Effector CD4-positive, alpha-beta T cell (primary cell): Measurements from ENCODE around the gene SALL2.

Experiments used
- DNase-seq: peaks from one replicate; pipeline ENCODE4 v3.0.0-alpha.2; 2020

Gene SALL2

GRCh38 chr14:21527318-21527679, 1.2 kb upstream of the SALL2 start:
- DNase-seq = no peak

DNA sequence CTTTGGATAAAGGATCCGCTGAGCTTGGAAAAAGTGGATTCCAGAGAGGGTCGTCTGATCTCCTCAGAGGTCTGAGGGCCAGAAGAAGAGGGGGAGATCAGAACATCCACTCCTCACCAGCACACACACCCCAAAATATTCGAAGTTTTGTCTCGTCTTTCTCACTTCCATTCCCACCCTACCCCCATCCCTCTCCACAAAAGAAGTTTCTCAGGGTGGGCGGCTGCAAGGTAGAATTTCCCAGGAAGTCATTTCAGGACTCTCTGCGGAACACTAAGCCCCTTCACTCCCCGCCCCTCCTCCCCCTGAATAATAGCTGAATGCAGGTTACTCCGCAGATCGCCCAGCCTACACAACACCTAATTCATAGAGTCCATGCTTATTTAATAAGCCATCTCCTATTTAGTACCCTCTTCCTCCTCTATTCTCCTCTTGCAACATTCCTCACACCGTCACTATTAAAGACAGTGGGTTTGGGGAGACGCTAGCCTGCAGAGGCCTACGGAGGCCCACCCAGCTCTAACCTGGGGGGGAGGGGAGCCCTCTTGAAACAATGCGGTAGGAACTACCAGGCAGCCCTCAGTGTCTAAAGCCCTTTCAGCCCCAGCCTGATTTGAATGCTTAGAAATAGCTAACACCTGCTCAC, 649 bp upstream of the SALL2 start:
- no peak for DNase-seq

DNA sequence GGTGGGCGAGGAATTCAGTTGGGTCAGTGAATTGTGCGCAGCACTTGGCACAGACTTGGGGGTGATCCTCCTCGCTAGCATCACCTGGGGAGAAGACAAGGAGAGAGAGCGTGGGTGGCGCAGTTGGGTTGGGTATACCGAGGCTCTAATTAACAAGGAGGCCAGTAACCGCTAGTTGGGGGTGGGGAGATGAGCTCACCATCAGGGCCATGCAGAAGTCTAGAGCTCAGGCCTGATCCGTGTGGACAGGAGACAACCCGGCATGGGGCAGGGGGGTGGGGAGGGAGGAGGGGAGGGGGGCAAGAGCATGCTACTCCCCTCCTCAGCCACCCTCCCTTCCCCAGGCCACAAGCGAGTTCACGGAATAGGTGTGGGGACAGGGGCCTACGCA, 580 bp downstream of the SALL2 start:
- DNase-seq = no peak

DNA sequence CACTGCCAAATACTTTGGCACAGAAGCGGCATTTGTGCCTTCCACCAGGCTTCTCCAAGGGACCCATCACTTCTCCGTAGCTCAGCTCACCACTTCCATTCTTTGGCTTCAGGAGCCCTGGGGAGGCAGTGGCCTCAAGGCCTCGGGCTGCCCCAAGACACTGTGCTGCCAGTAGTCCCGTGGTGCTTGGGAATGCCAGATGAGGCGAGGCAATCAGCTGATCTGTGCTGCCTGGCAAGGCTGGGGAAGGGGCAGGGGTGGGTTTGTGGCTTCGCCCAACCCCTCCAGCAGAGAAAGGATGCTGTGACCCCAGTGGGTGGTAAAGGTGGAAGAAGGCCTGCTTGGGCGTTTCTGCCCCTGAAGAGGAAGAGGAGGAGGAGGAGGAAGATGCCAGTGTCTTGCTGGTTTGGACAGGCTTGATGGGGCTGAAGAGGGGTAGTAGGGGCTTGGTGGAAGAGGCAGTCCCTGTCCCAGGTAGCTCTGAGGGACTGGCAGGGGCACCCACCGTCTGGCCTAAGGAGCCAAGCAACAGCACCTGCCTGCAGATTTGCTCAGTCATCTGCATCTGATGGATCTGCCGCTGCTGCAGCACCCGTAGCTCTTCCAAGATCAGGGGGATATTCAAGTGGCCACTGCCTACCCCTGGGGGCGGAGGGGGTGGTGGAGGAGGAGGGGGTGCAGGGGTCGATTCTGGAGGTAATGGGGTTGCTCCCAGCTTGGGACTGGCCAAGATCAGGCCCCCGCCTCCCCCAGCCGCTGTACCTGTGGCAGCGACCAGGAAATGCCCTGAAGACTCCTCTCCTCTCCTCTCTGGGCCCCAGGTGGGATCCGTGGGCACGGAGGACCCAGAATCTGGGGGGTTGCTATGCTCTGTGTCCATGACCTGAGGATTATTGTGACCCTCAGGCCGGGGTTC, 1.3 kb downstream of the SALL2 start:
- DNase-seq = no peak

DNA sequence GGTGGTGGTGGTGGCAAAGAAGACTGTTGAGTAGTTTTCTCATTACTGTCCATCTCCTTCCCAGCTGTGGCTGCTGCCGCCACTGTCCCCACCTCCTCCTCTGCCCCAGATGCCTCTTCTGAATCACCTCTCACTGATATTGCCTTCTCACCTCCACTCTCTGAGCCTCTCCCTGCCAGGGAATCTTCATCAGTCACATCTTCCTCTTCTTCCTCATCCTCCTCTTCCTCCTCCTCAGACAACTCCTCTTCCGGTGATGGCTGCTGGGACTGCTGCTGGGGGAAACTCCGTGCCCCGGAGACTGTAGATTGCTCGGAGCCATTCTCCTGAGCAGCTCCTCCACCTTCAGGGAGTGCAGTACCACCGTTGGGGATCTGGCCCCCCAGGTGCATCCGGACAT, 2.9 kb downstream of the SALL2 start:
- no peak for DNase-seq

- DNase-seq = no peak
Observed at GRCh38 chr14:21521501-21521900, 4.6 kb downstream of the SALL2 start.

- no peak for DNase-seq
Observed at GRCh38 chr14:21520767-21521166, 5.4 kb downstream of the SALL2 start.

- DNase-seq = no peak
Observed at GRCh38 chr14:21518725-21519124, 7.4 kb downstream of the SALL2 start.

- no peak for DNase-seq
Observed at GRCh38 chr14:21514341-21514740, 11.8 kb downstream of the SALL2 start.

DNA sequence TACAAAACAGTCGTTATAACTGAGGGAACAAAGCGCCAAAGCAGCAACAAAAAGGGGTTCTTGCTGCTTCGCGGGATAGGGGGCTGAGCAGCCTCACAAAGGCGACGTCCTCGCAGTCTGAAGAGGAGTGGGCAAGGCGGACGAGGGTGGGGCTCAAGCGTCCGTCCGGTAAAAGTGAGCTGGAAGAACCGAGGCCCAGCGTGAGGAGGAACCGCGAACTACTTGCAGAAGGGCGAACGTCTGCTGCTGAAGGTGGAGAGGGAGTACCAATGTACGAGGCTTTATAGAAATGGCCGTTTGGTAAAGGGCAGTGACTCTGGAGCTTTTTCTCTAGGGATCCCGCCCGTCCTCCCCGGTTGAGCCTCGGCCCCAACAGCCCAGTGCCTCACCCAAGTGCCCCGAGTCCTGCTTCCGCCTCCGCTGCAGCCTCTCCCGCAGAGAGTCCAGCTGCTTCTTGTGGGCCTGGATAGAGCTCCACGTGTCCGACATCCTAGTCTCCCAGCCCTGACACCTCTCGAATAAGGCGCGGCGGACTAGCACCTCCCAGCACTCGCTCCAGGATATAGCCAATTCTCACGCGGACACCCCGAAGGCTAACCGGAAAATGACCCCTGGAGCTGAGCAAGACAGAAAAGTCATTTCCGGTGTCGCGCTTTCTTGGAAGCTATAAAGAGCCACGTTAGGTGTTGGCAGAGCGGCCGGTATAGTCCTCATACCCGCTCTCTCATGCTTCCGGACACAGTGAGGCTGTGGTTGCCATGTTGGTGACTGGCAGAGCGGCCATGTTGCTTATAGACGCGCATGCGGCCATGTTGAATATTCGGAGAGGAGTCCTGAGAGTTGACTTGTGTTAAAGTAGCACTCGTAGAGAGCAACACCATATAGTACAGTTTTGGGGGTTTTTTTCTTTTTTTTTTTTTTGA, 15.2 kb downstream of the SALL2 start, which contains the start of gene METTL3:
METTL3 (minus strand) TSS at position 606 of the 923 bp plus-strand sequence; CDS start at position 489, 117 bp downstream.
- peak; percentile 95 for DNase-seq

DNA sequence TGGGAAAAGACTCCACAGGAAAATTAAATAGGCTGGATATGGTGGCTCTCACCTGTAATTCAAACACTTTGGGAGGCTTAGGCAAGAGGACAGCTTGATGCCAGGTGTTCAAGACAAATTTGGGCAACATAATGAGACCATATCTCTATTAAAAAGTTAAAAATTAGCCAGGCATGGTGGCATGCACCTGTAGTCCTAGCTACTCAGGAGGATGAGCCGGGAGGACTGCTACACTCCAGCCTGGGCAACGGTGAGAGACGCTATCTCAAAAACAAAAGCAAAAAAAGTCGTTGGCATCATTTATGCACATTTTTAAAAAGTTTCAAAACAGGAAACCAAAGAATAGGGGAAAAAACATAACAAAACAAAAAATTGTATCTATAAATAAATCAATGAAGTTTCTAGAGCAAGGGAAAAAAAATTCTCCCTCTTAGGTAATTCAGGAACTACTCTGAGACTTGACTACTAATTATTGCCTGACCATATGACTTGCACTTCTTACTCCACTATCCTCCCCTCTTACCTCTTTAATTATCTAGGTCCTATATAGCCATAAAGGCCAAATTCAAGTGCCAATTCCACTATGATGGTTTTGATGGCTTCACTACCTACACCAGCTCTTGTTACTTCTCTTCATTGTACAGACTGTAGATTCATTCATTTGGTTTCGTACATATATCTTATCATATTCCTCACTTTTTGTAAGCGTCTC, 16.6 kb downstream of the SALL2 start:
- no peak for DNase-seq

- no peak for DNase-seq
Observed at GRCh38 chr14:21506557-21506956, 19.6 kb downstream of the SALL2 start.

DNA sequence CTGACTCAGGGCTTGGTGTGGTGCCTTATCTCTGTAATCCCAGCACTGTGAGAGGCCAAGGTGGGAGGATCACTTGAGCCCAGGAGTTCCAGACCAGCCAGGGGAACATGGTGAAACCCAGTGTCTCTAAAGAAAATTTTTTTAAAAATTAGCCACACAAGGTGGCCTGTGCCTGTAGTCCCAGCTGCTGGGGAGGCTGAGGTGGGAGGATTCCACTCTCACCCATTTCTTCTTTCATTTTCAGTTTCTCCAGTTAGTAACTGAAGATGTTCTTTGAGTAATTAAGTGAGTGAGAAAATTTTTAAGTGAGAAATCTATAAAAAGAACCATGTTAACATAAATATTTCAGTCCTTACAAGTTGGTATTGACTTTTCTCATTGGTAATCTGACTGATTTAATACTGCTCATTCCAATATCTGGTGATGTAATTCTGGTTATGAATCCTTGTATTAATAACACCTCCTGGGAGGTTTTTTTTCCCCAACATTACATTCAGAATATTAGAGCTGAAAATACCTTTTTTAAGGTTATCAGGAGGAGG, 21.1 kb downstream of the SALL2 start:
- no peak for DNase-seq

DNA sequence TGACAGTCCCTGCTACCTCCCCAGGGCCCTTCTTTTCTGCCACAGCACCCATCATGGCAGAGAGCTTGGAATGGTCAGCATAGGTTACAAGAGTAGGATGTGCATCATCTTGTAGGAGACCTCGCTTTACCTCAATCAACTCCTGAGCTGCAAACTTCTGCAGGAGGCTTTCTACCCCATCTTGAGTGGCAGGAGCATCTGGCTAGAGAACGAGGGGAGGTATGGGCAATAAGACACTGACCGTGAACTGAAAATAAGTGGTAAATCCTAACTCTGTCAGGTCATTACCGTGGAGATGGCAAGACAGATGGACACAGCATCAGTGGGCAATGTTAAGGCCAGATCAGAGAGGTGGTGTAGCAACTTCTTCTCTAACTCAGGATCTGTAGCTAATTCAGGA, 22.8 kb downstream of the SALL2 start:
- DNase-seq = no peak

DNA sequence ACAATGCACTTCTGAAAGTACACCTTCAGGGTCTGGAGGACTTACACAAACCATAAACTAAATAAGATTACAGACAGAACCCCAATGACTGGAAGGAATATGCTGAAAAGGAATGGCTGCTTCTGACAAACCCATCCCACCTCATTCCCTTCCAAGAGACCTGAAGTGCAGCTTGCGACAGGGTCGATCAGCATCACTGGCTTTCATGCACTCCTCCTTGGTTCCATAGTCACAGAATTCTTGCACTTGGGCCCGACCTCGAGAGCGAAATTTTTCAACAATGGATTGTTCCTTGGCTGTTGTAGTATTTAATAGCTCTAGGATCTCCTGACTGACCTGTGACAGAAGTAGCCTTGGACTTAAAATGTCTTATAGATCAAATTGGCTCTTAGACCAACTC, 24.6 kb downstream of the SALL2 start:
- no peak for DNase-seq

DNA sequence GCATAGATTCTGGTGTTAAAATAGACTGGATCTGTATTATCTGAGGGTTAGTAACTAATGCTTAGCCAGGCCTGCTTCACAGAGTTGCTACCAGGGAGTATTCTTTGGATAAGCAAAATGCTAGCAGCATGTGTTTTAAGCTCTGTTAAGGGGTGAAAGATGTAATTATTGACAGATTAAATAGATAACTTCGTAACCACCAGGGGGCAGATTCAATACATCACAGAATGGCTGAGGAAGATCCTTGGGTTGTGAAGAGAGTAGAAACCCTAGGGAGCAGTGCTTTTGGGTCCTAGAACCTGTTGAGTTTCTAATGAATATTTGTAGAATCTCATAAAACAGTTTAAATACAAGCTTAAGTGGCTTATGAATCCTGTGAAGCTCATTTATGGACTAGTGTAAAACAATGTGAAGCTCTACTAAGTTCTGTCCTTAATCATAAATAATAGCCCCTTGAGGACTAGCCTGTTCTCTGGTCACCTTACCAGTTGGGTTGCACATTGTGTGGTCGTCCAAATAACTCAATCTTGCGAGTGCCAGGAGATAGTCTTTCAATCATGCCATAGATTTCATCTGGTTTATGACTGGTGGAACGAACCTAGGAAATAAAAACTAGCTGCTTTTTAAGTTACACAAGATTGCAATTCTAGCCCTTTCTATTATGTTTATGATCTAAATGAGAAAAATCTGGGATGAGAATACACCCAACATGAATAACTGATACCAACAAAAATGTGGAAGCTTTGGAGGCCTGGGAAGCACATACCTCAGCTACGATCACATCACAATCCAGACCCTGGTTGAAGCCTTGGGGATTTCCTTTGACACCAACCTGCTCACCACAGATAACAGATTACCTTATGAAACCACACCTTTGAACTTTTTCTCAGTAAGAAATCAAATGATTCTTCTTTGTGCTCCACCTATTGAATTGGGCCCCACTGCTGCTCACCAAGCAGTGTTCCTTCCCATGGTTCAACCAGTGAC, 27.3 kb downstream of the SALL2 start:
- DNase-seq = peak; percentile 31

DNA sequence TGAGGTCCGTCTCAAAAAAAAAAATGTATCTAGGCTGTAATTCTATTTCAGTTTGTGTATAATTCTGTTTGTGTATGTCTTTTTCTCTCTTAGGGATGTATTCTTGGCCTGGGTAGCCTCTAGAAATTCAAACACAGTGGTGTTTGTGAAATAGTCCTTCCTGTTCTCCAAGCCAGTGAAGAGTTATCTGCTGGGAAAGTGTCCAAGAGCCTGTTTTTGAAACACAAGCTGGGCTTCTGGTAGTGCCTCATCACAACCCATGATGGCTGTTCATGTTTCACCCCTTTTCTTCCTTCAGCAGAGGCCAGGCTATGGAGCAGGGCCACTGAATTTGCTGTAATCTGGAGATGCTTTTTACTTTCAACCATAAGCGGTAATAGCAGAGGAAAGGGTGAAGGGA, 29.7 kb downstream of the SALL2 start:
- DNase-seq = no peak

- no peak for DNase-seq
Observed at GRCh38 chr14:21494902-21495762, 31.0 kb downstream of the SALL2 start.

DNA sequence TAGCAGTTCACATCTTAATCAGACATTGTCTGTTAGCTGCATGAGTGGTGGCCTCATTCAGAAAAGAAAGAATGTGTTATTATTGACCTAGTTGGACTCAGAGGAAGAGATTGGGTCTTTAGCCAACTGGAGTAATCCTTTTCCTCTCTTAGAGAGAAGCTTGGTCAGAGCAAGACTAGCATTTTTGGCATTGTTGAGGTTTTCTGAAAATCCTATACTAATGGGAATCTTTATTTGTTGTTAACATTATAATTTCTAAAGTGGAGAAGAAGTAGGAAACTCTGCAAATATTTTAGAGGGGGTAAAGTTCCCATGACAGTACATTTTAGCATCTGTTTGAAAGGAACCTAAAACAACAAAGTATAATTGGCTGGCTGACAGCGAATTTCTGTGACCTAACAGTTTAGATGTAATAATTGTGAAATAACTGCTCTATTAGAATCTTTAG, 39.5 kb downstream of the SALL2 start:
- DNase-seq = no peak
